ENCODE data around the gene NDFIP1. TPM values are rescaled to one million over a fixed set of nuclear protein-coding genes. Genes with fewer than 3 reads are reported as not detected.

NDFIP1 gene
- total RNA-seq, 3 donors from 2014 or later, result 45.7 to 53.2 (median 49.4) TPM

GRCh38 chr5:142069606-142070399 is 38.8 kb upstream of the NDFIP1 start:
- no peaks in the 10 kb centered on the region for H3K4me1 ChIP-seq (ENCODE audit: low read depth)
- TF ChIP-seq CTCF (IDR thresholded peaks at IDR 0.05), result no peak
- no peaks in the 10 kb centered on the region for H3K36me3 ChIP-seq (ENCODE audit: low read depth)
- DNase-seq (no peak), ATAC-seq (no peak)
- H3K9me3 ChIP-seq, result no peaks in the 10 kb centered on the region
- no peak overlapping the region for H3K4me3 ChIP-seq
- intact Hi-C loops (cut with DNase I, micrococcal nuclease), result no loop called here

GRCh38 chr5:142070734-142071133 is 37.8 kb upstream of the NDFIP1 start:
- DNase-seq (no peak), ATAC-seq (no peak)
- no peaks in the 10 kb centered on the region for H3K9me3 ChIP-seq
- intact Hi-C loops (cut with DNase I, micrococcal nuclease), result no loop called here
- H3K36me3 ChIP-seq (ENCODE audit: low read depth), result no peaks in the 10 kb centered on the region
- H3K4me3 ChIP-seq, result no peak overlapping the region
- H3K4me1 ChIP-seq (ENCODE audit: low read depth), result no peaks in the 10 kb centered on the region
- no peak for TF ChIP-seq CTCF (IDR thresholded peaks at IDR 0.05)

- H3K4me1 ChIP-seq (ENCODE audit: low read depth), result no peaks in the 10 kb centered on the region
- H3K9me3 ChIP-seq, result no peaks in the 10 kb centered on the region
- H3K4me3 ChIP-seq, result no peak overlapping the region
- ATAC-seq (no peak), DNase-seq (no peak)
- TF ChIP-seq CTCF (IDR thresholded peaks at IDR 0.05), result no peak
- no peaks in the 10 kb centered on the region for H3K36me3 ChIP-seq (ENCODE audit: low read depth)
- intact Hi-C loops (cut with DNase I, micrococcal nuclease), result no loop called here
Measured at GRCh38 chr5:142072488-142072887, 36.1 kb upstream of the NDFIP1 start.

GRCh38 chr5:142073362-142073988 is 35.1 kb upstream of the NDFIP1 start:
- ATAC-seq (no peak), DNase-seq (no peak)
- Histone ChIP-seq H3K36me3 (ENCODE audit: low read depth) (no peaks in the 10 kb centered on the region), H3K4me1 (ENCODE audit: low read depth) (no peaks in the 10 kb centered on the region), H3K9me3 (no peaks in the 10 kb centered on the region), H3K4me3 (no peak overlapping the region)
- intact Hi-C loops (cut with DNase I, micrococcal nuclease), result no loop called here
- TF ChIP-seq CTCF (IDR thresholded peaks at IDR 0.05), result no peak

GRCh38 chr5:142074006-142074405 is 34.6 kb upstream of the NDFIP1 start:
- Histone ChIP-seq H3K36me3 (ENCODE audit: low read depth) (no peaks in the 10 kb centered on the region), H3K9me3 (no peaks in the 10 kb centered on the region), H3K4me3 (no peak overlapping the region), H3K4me1 (ENCODE audit: low read depth) (no peaks in the 10 kb centered on the region)
- DNase-seq, result no peak
- no peak for ATAC-seq
- TF ChIP-seq CTCF (IDR thresholded peaks at IDR 0.05), result no peak
- intact Hi-C loops (cut with DNase I, micrococcal nuclease), result no loop called here

Measured in mucosa of descending colon (tissue), 3 donors.